Stimulated activated CD4-positive, alpha-beta T cell treated with anti-CD3 and anti-CD28 coated beads, Interleukin-2, amount 100 ng/mL, for 4 hours (primary cell): ENCODE data around the gene ADORA1.

Experiments used
- DNase-seq: peaks from one replicate; pipeline ENCODE4 v3.0.0-alpha.2; 2020; ENCODE audit warnings: low read depth

ADORA1 gene

DNA sequence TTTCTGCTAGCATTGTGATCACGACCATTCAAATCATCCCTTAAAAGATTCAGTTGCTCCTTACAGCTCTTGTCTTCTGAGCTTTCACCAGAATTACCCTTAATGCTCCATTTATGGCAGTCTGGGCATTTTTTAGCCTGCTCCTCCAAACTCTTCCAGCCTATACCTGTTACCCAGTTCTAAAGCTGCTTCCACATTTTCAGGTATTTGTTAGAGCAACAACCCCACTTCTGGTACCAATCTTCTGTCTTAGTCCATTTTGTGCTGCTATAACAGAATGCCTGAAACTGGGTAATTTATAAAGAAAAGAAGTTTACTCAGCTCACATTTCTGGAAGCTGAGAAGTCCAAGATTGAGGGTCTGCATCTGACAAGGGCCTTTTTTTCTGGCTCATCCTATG, 30.9 kb downstream of the ADORA1 start:
- no peak for DNase-seq

GRCh38 chr1:203158960-203159665, 31.6 kb downstream of the ADORA1 start:
- DNase-seq: no peak

- no peak for DNase-seq
Observed at GRCh38 chr1:203159844-203160243, 32.3 kb downstream of the ADORA1 start.

GRCh38 chr1:203161175-203161574, 33.6 kb downstream of the ADORA1 start:
- no peak for DNase-seq

- DNase-seq: no peak
Observed at GRCh38 chr1:203161703-203162102, 34.2 kb downstream of the ADORA1 start.

- no peak for DNase-seq
Observed at GRCh38 chr1:203162403-203162802, 34.9 kb downstream of the ADORA1 start.

DNA sequence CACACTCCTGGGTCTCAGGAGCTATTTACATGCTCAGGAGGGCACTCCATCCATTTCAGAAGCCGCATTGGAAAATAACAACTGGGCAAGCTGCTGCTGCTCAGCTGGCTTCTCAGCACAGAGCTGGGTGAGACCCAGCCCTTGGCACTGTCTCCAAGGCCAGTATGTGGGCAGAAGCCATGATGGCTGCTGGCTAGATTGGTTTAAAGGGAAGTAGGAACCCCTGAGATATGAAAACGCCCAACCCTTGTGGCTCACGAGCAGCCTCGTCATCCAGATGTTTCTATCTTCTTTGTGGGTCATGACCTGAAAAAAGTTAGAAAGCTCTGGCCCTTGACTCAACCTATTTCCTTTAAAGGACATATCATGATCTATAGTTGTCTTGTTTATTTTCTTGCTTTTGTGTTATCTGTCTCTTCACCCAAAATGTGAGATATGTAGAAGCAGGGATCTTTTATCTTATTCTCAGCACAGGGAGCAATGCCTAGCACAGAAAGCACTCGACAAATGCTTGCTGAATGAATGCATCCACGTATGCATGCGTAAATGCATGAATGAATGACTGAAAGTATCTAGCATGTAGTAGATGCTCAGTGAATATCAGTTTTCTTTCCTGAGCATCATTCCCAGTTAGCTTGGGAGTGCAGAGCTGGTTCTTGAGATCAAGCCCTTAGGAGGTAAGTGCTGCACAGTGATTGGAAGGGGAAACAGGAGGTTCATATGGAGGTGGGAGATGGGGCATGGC, 36.5 kb downstream of the ADORA1 start:
- no peak for DNase-seq

- DNase-seq: no peak
Observed at GRCh38 chr1:203165101-203165799, 37.7 kb downstream of the ADORA1 start.

DNA sequence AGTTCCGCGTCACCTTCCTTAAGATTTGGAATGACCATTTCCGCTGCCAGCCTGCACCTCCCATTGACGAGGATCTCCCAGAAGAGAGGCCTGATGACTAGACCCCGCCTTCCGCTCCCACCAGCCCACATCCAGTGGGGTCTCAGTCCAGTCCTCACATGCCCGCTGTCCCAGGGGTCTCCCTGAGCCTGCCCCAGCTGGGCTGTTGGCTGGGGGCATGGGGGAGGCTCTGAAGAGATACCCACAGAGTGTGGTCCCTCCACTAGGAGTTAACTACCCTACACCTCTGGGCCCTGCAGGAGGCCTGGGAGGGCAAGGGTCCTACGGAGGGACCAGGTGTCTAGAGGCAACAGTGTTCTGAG, 38.3 kb downstream of the ADORA1 start:
- DNase-seq: no peak

GRCh38 chr1:203166192-203166940, 38.8 kb downstream of the ADORA1 start:
- no peak for DNase-seq

GRCh38 chr1:203167026-203167912, 39.7 kb downstream of the ADORA1 start:
- DNase-seq: no peak

DNA sequence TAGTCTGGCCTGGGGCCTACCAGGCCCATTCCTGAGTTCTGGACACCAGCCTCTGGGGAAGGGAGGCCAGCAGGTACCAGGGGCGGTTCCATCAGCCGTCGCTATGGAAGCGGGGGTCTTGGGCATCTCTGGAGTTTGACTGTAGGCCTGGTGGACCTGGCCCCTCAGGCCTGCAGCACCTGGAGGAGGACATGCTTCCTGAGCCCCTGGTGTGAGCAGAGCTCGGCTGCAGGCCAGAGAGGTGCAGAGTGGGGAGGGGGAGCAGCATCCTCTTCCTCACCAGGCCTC, 40.3 kb downstream of the ADORA1 start:
- DNase-seq: no peak

- no peak for DNase-seq
Observed at GRCh38 chr1:203168256-203168786, 40.8 kb downstream of the ADORA1 start.

GRCh38 chr1:203168991-203169390, 41.5 kb downstream of the ADORA1 start:
- DNase-seq: no peak

GRCh38 chr1:203169770-203170520, 42.4 kb downstream of the ADORA1 start:
- DNase-seq: no peak

GRCh38 chr1:203170625-203171330, 43.3 kb downstream of the ADORA1 start:
- no peak for DNase-seq

GRCh38 chr1:203171341-203172183, 44.0 kb downstream of the ADORA1 start:
- DNase-seq: no peak

- peak; percentile 13 for DNase-seq
Observed at GRCh38 chr1:203172184-203173010, 44.9 kb downstream of the ADORA1 start.
